Kidney (tissue), 14 donors: ENCODE data around the gene FOXD1. TPM values are rescaled to one million over a fixed set of nuclear protein-coding genes. Genes with fewer than 3 reads are reported as not detected.
"Not testable (repeated sequence)": the region's sequence is repeated elsewhere in the genome, so short reads cannot be mapped to it uniquely, and the experiment has no call there.

ENCODE experiments used
- DNase-seq, 5 donors: peaks; one replicate each; pipeline ENCODE4 v3.0.0-alpha.2; 2013 to 2020
- FAIRE-seq: peaks from 2 replicates; lab custom pipeline; 2012; peaks lifted over from hg19 to GRCh38; lab: Jason Lieb, UNC
- H3K27ac ChIP-seq, 2 donors: one replicate each; pipeline ENCODE4 v1.7.0; 2013; ENCODE audit warnings: low read depth in 2 of 2, low read length in 2 of 2, inconsistent platforms in 1 of 2
- H3K27me3 ChIP-seq: one replicate; pipeline ENCODE4 v1.7.1; 2013; ENCODE audit warnings: low read length, inconsistent platforms; ENCODE audit not compliant: control insufficient read depth, insufficient read depth
- H3K36me3 ChIP-seq, 3 donors: one replicate each; pipeline versions ENCODE4 v1.7.0 to v1.7.1; 2013; ENCODE audit warnings: low read length in 3 of 3, control low read depth in 1 of 3, inconsistent platforms in 1 of 3; ENCODE audit not compliant: insufficient read depth in 3 of 3, control insufficient read depth in 2 of 3
- H3K4me1 ChIP-seq, 3 donors: one replicate each; pipeline versions ENCODE4 v1.7.0 to v1.7.1; 2013; ENCODE audit warnings: low read length in 3 of 3, inconsistent platforms in 1 of 3, low read depth in 1 of 3; ENCODE audit not compliant: control insufficient read depth in 2 of 3, insufficient read depth in 2 of 3
- H3K4me3 ChIP-seq, 3 donors: one replicate each; pipeline versions ENCODE4 v1.7.0 to v1.8.1; 2013; ENCODE audit warnings: low read length in 3 of 3, control low read depth in 1 of 3, inconsistent platforms in 1 of 3
- H3K9ac ChIP-seq, 3 donors: one replicate each; pipeline versions ENCODE4 v1.7.0 to v1.7.1; 2013; ENCODE audit warnings: low read length in 3 of 3, control low read depth in 1 of 3, inconsistent platforms in 1 of 3
- H3K9me3 ChIP-seq, 3 donors: one replicate each; pipeline versions ENCODE4 v1.7.0 to v1.7.1; 2013; ENCODE audit warnings: low read length in 3 of 3, control low read depth in 1 of 3, inconsistent platforms in 1 of 3; ENCODE audit not compliant: control insufficient read depth in 2 of 3, insufficient read depth in 1 of 3
- CTCF ChIP-seq: IDR thresholded peaks from 3 replicates; pipeline ENCODE4 v1.5.1; 2012; ENCODE audit warnings: mild to moderate bottlenecking, moderate library complexity, borderline replicate concordance; ENCODE audit not compliant: insufficient read depth; ENCODE audit errors: extremely low read depth
- intact Hi-C: fragments of 100-400 bp; cut with DNase I; formaldehyde crosslinking; loops from one replicate; pipeline ENCODE4 v1.11.1; 2022
- polyA plus RNA-seq: library from polyadenylated mRNA; stranded (reverse); fragments of 350-450 nt; fragmentation: Illumina TruSeq; extraction: RNeasy Lipid Tissue Mini Kit (QIAGEN cat#74804); gene quantifications from one replicate; pipeline ENCODE4 v1.2.3, GENCODE V29; 2014; ENCODE audit warnings: low read depth, low replicate concordance; ENCODE audit not compliant: insufficient read depth
- total RNA-seq: library from RNA; stranded (reverse); fragmentation: NEBNext Ultra II Directional; extraction: Animal tissue kit (Norgen Biotek cat#: 25700); gene quantifications from one replicate; pipeline ENCODE4 v1.2.1, GENCODE V29; 2021
- donor health status: control.
- donor health status: control.
- donor health status: control.
- donor health status: control.
- donor health status: control.
- donor health status: DM: yes; HTN: yes; CAD: no.
- donor health status: Normal renal cell carcinoma (clear cell type).

FOXD1 gene
- total and polyA plus RNA-seq, 2 donors from 2014 or later, result 2.5 to 5.9 TPM

DNA sequence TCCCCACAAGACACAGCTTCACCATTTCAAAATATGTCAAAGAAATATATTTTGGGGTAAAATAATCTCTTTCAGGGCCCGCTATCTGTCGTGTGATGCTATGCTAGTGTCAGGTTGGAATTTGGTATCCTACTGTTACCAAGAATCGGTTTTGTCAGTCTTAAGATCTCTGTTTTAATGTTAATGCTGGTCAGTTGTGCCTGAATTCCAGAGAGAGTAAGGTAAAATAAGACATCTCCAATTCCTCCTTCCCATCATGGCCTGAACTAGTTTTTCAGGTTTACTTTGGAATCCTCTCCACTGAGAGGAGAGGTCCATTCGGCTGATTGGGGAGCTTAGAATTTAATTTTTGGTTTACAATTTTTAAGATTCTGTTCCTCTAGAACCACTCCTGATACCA lies 39.2 kb upstream of the FOXD1 start:
- Histone ChIP-seq H3K4me3 (no peak overlapping the region), H3K4me1 (no peaks in the 10 kb centered on the region), H3K9me3 (no peaks in the 10 kb centered on the region), H3K9ac (no peak overlapping the region), H3K27ac (no peak overlapping the region), H3K36me3 (no peaks in the 10 kb centered on the region), H3K27me3 (no peaks in the 10 kb centered on the region)
- DNase-seq, result no peak
- FAIRE-seq, result no peak
- no peak for TF ChIP-seq CTCF
- intact Hi-C loops, result no loop called here

- H3K4me3 ChIP-seq, H3K27me3 ChIP-seq, DNase-seq, H3K4me1 ChIP-seq, H3K9me3 ChIP-seq, H3K27ac ChIP-seq, intact Hi-C loops, H3K9ac ChIP-seq, FAIRE-seq, H3K36me3 ChIP-seq: not testable (repeated sequence)
These were observed 38.7 kb upstream of the FOXD1 start for GRCh38 chr5:73487257-73487656.

DNA sequence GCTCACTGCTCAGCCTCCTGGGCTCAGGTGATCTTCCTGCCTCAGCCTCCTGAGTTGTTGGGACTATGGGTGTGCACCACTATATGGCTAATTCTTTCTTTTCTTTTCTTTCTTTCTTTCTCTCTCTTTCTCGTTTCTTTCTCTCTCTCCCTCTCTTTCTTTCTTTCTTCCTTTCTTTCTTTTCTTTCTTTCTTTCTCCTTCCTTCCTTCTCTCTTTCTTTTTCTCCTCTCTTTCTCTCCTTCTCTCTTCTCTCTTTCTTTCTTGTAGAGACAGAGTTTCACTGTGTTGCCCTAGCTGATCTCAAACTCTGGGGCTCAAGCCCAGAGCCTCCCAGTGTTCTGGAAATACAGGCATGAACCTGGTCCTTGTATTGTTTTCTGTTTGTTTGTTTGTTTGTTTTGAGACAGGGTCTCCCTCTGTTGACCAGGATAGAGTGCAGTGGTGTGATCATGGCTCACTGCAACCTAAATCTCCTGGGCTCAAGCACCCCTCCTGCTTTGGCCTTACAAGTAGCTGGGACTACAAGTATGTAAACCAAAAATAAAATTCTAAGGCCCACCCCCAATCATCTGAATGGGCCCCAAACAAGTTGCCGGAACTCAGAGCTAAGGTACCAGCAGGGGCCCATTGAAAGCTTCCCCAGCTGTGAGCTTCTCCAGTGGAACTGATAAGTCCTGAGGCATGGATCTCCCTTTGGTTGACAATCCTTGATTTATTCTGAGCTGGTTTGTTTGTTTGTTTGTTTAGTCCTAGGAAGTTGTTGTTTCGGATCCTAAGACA lies 37.7 kb upstream of the FOXD1 start:
- no peaks in the 10 kb centered on the region for H3K36me3 ChIP-seq
- intact Hi-C loops, result no loop called here
- DNase-seq, result no peak
- no peak overlapping the region for H3K4me3 ChIP-seq
- H3K27me3 ChIP-seq, result no peaks in the 10 kb centered on the region
- FAIRE-seq, result no peak
- H3K27ac ChIP-seq, result no peak overlapping the region
- H3K9me3 ChIP-seq, result no peaks in the 10 kb centered on the region
- no peak for TF ChIP-seq CTCF
- no peak overlapping the region for H3K9ac ChIP-seq
- H3K4me1 ChIP-seq, result no peaks in the 10 kb centered on the region

DNA sequence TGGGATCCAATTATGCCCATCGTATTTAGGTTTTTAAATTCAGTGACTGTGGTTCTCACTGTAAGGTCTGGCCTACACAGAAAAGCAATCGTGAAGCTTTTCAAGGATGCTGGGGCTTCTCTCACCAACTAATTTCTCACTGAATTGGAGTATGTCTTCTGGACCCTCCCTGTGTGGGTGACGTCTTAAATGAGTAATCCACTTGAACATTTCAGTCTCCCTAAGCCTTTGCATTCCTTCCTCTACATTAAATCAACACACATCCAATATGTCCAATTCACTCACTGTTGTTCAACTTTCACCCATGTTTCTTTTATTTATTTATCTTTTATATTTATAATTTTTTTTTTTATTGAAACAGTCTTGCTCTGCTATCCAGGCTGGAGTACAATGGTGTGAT lies 37.1 kb upstream of the FOXD1 start:
- Histone ChIP-seq H3K4me1 (no peaks in the 10 kb centered on the region), H3K27ac (no peak overlapping the region), H3K36me3 (no peaks in the 10 kb centered on the region), H3K9me3 (no peaks in the 10 kb centered on the region), H3K4me3 (no peak overlapping the region), H3K27me3 (no peaks in the 10 kb centered on the region), H3K9ac (no peak overlapping the region)
- FAIRE-seq, result no peak
- no peak for TF ChIP-seq CTCF
- intact Hi-C loops, result no loop called here
- DNase-seq, result no peak
